ENCODE data around the gene SIRT7.

- no peak for TF ChIP-seq CTCF (IDR thresholded peaks at IDR 0.05; ENCODE audit: insufficient read depth, low read length)
- no peak for TF ChIP-seq POLR2AphosphoS5 (IDR thresholded peaks at IDR 0.05; ENCODE audit: low read depth)
Measured at GRCh38 chr17:81960130-81960958, 42.4 kb upstream of the SIRT7 start.

All from HL-60 (cell line).